Stomach (tissue), 4 donors: Measurements from ENCODE around the gene ERBIN.

Experiments
- POLR2A ChIP-seq, 4 donors: fragments of 450-650 bp; IDR thresholded peaks; one replicate each; pipeline ENCODE4 v1.6.1; 2016; ENCODE audit warnings: antibody characterized with exemption in 4 of 4, control low read depth in 2 of 4, mild to moderate bottlenecking in 1 of 4, moderate library complexity in 1 of 4
- POLR2AphosphoS5 ChIP-seq, 3 donors: sonication (generic); formaldehyde crosslinking; IDR thresholded peaks; one replicate each; pipeline ENCODE4 v1.6.1; 2016; ENCODE audit warnings: antibody characterized with exemption in 3 of 3
- TF ChIP-seq, protein P1 (sequence below), 7 experiments: fragments of 450-650 bp in 4 of 7; fragments of 200-600 bp in 3 of 7; sonication (generic) in 3 of 7; IDR thresholded peaks; one replicate each; pipeline ENCODE4 v1.5.1; 2016 to 2019; ENCODE audit warnings: antibody characterized with exemption in 7 of 7, control low read depth in 2 of 7, mild to moderate bottlenecking in 1 of 7

DNA sequence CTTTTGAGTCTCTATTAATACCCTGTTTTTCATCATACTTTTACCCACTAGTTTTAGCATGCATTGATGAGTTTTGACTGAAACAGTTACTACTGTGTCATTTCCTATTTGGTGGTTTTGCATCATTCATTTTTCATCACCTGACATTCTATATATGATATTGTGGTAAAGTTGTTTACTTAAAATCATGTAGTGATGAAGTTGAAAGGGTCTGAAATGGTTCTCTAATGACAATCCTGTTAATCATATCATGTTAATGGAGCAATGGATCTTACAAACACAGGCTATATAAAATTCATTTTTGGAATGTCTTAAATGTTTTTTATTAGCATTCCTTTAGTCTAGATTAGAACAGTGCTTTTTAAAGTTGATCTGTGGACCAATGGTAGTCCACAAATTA lies 84.1 kb downstream of the ERBIN start:
- TF ChIP-seq, protein P1, sequence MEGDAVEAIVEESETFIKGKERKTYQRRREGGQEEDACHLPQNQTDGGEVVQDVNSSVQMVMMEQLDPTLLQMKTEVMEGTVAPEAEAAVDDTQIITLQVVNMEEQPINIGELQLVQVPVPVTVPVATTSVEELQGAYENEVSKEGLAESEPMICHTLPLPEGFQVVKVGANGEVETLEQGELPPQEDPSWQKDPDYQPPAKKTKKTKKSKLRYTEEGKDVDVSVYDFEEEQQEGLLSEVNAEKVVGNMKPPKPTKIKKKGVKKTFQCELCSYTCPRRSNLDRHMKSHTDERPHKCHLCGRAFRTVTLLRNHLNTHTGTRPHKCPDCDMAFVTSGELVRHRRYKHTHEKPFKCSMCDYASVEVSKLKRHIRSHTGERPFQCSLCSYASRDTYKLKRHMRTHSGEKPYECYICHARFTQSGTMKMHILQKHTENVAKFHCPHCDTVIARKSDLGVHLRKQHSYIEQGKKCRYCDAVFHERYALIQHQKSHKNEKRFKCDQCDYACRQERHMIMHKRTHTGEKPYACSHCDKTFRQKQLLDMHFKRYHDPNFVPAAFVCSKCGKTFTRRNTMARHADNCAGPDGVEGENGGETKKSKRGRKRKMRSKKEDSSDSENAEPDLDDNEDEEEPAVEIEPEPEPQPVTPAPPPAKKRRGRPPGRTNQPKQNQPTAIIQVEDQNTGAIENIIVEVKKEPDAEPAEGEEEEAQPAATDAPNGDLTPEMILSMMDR (IDR thresholded peaks at IDR 0.05) = no peak
- TF ChIP-seq POLR2A (IDR thresholded peaks at IDR 0.05) (no peak), POLR2AphosphoS5 (IDR thresholded peaks at IDR 0.05) (no peak)
